Progenitor cell of endocrine pancreas (in vitro differentiated cells): ENCODE measurements around the gene CCSER1. TPM values are rescaled to one million over a fixed set of nuclear protein-coding genes. Genes with fewer than 3 reads are reported as not detected.

Experiments
- DNase-seq: peaks from one replicate; pipeline ENCODE4 v3.0.0; 2021; ENCODE audit warnings: low spot score; ENCODE audit not compliant: unreplicated experiment
- H3K27ac Mint-ChIP-seq: 2 replicates; pipeline ENCODE4 v1.8.0; 2021; ENCODE audit warnings: mild to moderate bottlenecking, moderate library complexity, mixed read lengths
- H3K27me3 Mint-ChIP-seq: 2 replicates; pipeline ENCODE4 v1.8.0; 2021; ENCODE audit warnings: mixed read lengths
- H3K36me3 Mint-ChIP-seq: 2 replicates; pipeline ENCODE4 v1.8.0; 2022; ENCODE audit warnings: mixed read lengths; ENCODE audit not compliant: insufficient read depth
- H3K4me1 Mint-ChIP-seq: 2 replicates; pipeline ENCODE4 v1.8.0; 2021; ENCODE audit warnings: low read depth, mixed read lengths
- H3K4me3 Mint-ChIP-seq: 2 replicates; pipeline ENCODE4 v1.8.0; 2021; ENCODE audit warnings: low read depth, mild to moderate bottlenecking, moderate library complexity, mixed read lengths
- H3K9me3 Mint-ChIP-seq: 2 replicates; pipeline ENCODE4 v1.8.0; 2021; ENCODE audit warnings: low read depth, mixed read lengths
- long read RNA-seq: library from polyadenylated mRNA; unstranded; transcript quantifications from one replicate; pipeline ENCODE4 v2.0.0, GENCODE V29; 2020
- total RNA-seq: library from RNA; stranded (reverse); gene quantifications from 2 replicates; pipeline ENCODE4 v1.2.1, GENCODE V29; 2021
- TF ChIP-seq, protein P1 (sequence below): fragments of 200-600 bp; sonication (generic); IDR thresholded peaks from one replicate; pipeline ENCODE4 v1.5.0; 2021; ENCODE audit warnings: antibody characterized with exemption, mild to moderate bottlenecking; ENCODE audit not compliant: unreplicated experiment

Gene CCSER1
- total RNA-seq, result 11.6 and 11.7 TPM in 2 replicates
- long read RNA-seq, partial matches to known transcripts, result 16 of 20 reads
- long read RNA-seq, other reads (novel, unspliced or antisense), result 4 of 20 reads

DNA sequence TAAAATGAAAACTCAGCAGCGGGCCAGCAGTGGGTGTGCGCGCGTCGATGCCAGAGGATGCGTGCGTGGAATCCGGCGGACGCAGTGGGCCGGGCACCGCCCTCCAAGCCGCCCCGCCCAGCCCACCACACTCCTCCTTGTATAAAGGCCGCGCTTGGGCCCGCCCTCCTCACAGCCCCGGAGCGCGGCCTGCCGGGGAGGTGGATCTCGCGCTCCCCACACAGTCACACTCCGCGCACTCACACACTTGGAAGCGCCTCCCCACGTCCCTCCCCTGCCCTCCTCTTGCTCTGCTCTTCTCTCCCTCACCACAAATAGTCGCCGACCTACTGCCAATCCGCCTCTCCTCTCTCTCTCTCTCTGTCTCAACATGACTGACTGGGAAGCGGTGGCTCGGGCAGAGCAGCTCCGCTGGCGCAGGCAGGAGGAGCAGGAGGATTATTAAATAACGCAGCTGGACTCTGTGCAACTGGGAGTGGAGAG lies at the start of gene CCSER1:
TSS of gene CCSER1 (plus strand) at position 172 of the 483 bp plus-strand sequence.
- TF ChIP-seq, protein P1, sequence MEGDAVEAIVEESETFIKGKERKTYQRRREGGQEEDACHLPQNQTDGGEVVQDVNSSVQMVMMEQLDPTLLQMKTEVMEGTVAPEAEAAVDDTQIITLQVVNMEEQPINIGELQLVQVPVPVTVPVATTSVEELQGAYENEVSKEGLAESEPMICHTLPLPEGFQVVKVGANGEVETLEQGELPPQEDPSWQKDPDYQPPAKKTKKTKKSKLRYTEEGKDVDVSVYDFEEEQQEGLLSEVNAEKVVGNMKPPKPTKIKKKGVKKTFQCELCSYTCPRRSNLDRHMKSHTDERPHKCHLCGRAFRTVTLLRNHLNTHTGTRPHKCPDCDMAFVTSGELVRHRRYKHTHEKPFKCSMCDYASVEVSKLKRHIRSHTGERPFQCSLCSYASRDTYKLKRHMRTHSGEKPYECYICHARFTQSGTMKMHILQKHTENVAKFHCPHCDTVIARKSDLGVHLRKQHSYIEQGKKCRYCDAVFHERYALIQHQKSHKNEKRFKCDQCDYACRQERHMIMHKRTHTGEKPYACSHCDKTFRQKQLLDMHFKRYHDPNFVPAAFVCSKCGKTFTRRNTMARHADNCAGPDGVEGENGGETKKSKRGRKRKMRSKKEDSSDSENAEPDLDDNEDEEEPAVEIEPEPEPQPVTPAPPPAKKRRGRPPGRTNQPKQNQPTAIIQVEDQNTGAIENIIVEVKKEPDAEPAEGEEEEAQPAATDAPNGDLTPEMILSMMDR, result no peak
- Mint-ChIP-seq H3K27me3 (peaks cover 27% of the 10 kb centered on the region), H3K9me3 (no peaks in the 10 kb centered on the region), H3K4me1 (peaks cover 10% of the 10 kb centered on the region), H3K36me3 (no peaks in the 10 kb centered on the region), H3K27ac (peak within 1 kb of the TSS; percentile 95), H3K4me3 (peak within 1 kb of the TSS; percentile 97)
- DNase-seq, result peak; percentile 67

DNA sequence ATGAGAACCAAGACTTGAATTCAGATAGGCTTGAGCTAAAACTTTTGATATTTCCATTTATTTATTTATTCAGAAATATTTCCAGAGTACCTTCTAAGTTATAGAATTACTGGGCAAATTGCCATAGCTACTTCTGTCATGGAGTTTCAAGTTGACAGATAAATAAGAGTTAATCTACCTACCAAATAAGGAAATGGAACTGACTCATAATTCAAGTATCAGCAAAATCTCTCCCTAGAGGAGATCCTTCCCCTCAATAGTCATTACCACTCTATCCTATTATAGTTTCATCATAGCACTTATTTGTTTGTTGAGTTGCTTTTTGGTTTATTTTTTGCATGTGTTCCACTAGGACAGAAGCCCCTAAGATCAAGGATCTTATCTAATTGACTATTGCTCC lies 48.8 kb upstream of the CCSER1 start:
- peaks cover 8% of the 10 kb centered on the region for H3K27me3 Mint-ChIP-seq
- H3K27ac Mint-ChIP-seq, result no peak overlapping the region
- no peak overlapping the region for H3K4me3 Mint-ChIP-seq
- DNase-seq, result no peak
- H3K9me3 Mint-ChIP-seq, result no peaks in the 10 kb centered on the region
- no peaks in the 10 kb centered on the region for H3K36me3 Mint-ChIP-seq
- TF ChIP-seq, protein P1, result no peak
- peaks cover 9% of the 10 kb centered on the region for H3K4me1 Mint-ChIP-seq

DNA sequence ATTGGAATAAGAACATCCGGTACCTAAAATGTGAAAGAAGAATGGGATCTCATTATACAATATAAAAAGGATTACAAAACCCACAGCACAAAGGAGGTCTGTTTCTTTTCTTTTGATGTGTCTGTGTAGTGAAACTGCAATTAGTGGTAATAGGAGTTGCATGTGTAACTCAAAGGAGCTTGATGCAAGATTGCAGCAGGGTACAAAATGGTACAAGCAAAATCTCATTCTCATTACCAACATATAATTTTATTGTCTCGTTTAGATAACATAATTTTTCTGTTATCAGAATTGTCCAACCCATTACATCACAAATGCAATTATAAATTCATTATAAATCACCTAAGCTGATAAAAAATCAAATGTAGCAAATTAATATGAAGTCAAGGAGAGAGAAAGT lies 47.1 kb upstream of the CCSER1 start:
- Mint-ChIP-seq H3K9me3 (no peaks in the 10 kb centered on the region), H3K27ac (no peak overlapping the region), H3K36me3 (no peaks in the 10 kb centered on the region), H3K27me3 (peaks cover 3% of the 10 kb centered on the region), H3K4me1 (peaks cover 5% of the 10 kb centered on the region), H3K4me3 (no peak overlapping the region)
- DNase-seq, result no peak
- TF ChIP-seq, protein P1, result no peak

DNA sequence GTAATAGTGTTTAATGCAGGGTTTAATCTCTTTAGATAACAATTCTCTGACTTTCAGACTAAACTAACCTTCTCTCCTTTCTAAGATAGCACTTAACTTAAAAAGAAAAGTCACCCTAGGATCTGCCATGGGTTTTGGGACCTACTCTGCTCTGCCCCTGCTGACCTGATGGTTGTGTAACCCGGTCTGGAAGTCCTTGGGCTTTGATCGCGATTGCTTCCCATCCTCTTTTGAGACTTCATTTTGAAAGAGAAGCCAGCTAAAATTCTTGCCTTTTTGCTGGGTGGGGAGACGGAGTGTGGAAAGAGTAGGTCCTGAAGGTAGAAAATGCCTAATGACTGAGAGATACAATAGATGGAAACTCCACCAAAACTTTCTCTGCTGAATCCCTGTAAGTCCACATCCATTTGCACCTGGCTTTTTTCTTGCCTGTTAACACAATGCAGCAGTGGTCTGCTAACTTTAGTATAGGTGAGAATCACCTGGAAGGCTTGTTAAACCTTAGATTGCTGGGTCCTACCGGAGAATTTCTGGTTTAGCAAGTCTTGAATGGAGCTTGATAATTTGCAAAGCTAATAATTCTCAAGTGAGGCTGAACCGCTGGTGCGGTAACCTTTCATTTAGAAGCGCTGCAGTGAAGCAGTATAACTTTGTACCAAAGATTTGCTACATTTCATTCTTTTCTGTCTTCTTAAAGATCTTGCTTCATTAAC lies 45.6 kb upstream of the CCSER1 start:
- Mint-ChIP-seq H3K4me3 (no peak overlapping the region), H3K27me3 (peaks cover 2% of the 10 kb centered on the region), H3K27ac (no peak overlapping the region), H3K36me3 (no peaks in the 10 kb centered on the region), H3K9me3 (no peaks in the 10 kb centered on the region), H3K4me1 (peaks cover 5% of the 10 kb centered on the region)
- DNase-seq, result no peak
- TF ChIP-seq, protein P1, result no peak

DNA sequence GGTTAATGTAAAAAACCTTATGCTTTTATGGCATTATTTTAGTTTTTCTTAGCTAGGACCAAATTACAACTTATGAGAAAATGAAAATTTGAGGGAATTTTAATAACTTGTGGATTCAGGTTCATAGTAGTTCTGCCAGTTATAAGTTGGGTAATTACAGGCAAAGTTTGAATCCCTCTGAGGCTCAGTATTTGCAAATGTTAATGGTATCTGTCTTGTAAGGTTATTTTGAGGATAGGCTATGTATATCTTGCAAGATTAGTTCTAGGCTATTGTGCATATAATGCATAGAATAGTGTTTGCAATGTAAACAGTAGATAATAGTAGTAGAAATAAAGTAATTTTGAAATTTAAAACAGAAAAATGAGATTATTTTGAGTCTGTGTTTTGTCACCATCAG lies 44.7 kb upstream of the CCSER1 start:
- Mint-ChIP-seq H3K4me1 (peaks cover 5% of the 10 kb centered on the region), H3K27ac (no peak overlapping the region), H3K4me3 (no peak overlapping the region), H3K36me3 (no peaks in the 10 kb centered on the region), H3K27me3 (no peaks in the 10 kb centered on the region), H3K9me3 (no peaks in the 10 kb centered on the region)
- no peak for DNase-seq
- TF ChIP-seq, protein P1, result no peak
